Right lobe of liver (tissue), 4 donors: ENCODE results near the gene DQX1.

Experiments
- POLR2A ChIP-seq: fragments of 450-650 bp; IDR thresholded peaks from one replicate; pipeline ENCODE4 v1.6.1; 2017; ENCODE audit warnings: antibody characterized with exemption, mild to moderate bottlenecking
- TF ChIP-seq, protein P1 (sequence below), 4 donors: fragments of 200-600 bp in 3 of 4; fragments of 450-650 bp in 1 of 4; IDR thresholded peaks; one replicate each; pipeline versions ENCODE4 v1.5.1 to v1.8.0; 2016 to 2022; ENCODE audit warnings: antibody characterized with exemption in 4 of 4, mild to moderate bottlenecking in 2 of 4
- donor health status: DM: no; HTN: no; CAD: no.
- donor health status: DM: no; HTN: no; CAD: no.
- donor health status: DM: no; HTN: yes; CAD: no.

DNA sequence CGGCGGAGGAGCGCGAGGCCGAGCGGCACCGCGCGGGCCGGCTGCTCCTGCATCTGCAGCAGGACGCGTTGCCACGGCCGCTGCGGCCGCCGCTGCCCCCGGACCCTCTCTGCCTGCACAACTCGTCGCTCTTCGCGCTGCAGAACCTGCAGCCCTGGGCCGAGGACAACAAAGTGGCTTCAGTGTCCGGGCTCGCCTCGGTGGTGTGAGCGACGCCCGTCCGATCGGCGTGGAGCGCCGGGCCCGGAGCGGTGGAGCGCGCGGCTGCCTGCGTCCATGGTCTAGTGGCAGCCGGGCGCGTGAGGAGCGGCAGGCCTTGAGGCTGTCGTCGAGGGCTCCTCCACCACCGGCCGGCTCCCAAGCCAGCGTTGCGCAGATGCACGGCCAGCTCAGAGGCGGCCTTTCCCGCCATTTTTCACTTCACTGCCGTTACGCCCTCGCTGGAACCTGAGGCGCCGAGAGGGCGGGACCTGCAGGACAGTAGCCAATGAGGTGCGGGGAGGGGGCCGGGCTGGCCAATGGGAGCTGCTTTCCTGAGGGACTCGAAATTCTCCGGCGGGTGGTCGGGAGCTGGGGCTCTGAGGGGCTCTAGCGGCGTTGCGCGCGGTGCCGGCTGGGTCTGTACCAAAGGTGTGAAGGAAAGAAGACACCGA lies 9.9 kb downstream of the DQX1 start:
- TF ChIP-seq, protein P1, sequence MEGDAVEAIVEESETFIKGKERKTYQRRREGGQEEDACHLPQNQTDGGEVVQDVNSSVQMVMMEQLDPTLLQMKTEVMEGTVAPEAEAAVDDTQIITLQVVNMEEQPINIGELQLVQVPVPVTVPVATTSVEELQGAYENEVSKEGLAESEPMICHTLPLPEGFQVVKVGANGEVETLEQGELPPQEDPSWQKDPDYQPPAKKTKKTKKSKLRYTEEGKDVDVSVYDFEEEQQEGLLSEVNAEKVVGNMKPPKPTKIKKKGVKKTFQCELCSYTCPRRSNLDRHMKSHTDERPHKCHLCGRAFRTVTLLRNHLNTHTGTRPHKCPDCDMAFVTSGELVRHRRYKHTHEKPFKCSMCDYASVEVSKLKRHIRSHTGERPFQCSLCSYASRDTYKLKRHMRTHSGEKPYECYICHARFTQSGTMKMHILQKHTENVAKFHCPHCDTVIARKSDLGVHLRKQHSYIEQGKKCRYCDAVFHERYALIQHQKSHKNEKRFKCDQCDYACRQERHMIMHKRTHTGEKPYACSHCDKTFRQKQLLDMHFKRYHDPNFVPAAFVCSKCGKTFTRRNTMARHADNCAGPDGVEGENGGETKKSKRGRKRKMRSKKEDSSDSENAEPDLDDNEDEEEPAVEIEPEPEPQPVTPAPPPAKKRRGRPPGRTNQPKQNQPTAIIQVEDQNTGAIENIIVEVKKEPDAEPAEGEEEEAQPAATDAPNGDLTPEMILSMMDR (IDR thresholded peaks at IDR 0.05) = no peak
- TF ChIP-seq POLR2A = no peak
